Measurements from ENCODE around the gene MYL3.
"Not testable (repeated sequence)": the region's sequence is repeated elsewhere in the genome, so short reads cannot be mapped to it uniquely, and the experiment has no call there.

Gene MYL3
- total RNA-seq: 0 to 0.07 (median 0) reads per million in 18 experiments

- no peak for DNase-seq
Measured at GRCh38 chr3:46863261-46863782, at the start of gene MYL3. Gene MYL3 (minus strand): TSS chr3:46863444. CDS start chr3:46863390, 54 bp downstream.

DNA sequence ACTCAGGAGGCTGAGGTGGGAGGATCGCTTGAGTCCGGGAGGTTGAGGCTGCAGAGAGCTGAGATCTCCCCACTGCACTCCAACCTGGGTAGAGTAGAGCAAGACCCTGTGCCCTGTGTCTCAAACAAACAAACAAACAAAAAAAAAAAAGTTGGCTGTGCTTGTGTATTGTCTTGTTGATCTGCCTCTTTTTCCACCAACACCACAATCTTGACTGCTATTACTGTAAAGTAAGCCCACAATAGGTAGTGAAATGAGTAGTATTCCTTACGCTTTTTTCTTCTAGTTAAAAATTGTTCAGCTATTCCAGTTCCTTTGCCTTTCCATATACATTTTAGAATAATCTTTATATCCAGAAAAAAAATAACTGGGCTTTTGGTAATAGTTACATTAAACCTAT is 49.7 kb upstream of the MYL3 start:
- no peak for DNase-seq

- not testable (repeated sequence) for DNase-seq
Measured at GRCh38 chr3:46910914-46911313, 47.7 kb upstream of the MYL3 start.

DNA sequence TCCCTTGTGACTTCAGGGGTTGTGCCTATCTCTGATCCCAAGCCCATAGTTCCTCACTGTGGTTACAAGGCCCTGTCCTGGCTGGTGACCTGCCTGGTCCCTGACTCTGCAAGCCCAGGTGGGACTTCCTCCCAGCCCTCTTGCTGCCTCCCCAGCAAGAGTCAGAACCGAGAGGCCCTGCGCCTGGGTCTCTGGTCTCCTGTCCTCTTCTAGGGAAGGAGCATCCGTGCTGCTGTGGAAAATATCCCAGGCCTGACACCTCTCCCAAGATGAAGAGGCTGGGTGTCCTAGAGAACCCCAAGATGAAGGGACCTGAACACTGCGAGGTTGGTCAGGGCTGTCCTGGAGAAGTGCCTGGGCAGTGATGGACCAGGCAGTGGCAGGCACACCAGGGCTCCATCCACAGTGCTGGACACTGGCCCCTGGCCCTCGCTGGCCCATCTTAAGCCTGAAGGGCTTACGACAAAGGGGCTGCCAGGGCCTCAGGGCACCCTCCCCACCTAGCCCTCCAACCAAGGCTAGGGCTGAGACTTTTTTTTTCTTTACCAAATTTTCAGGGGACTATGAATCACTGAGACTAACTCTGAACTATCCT is 47.0 kb upstream of the MYL3 start:
- no peak for DNase-seq

- DNase-seq: peak; percentile 84 to 85
Measured at GRCh38 chr3:46909535-46910161, 46.4 kb upstream of the MYL3 start.

GRCh38 chr3:46908986-46909534 is 45.8 kb upstream of the MYL3 start:
- DNase-seq: no peak

DNA sequence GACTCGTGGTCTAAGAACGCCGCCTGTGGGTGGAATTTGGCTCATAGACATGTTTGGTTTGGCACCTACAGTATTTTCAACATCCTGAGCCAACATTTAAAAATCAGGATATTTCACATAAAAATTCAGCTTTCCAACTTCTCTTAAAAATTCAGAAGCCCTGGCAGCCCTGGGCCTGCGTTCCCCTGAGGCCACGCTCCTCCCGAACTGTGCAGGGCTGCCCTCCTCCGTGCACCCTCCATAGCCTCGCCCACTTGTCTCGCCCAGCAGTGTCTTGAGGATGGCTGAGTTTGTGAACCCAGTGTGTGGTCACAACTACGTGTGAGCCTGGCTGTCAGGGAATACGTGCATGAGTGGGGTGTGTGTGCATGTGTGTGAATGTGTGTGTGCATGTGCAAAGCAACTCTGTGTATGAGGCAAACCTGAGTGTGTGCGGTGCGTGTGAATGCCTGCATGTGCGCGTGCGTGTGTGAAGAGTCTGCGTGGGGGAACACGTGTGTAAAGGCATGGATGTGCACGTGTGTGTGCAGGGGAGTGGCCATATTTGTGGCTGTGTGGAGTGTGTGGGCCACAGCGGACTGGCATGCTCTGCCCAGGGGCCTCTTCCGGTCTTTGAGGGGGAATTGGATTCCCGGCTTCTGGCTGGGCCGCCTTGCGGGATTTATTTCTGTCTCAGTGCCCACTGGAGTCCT is 45.2 kb upstream of the MYL3 start:
- DNase-seq: no peak

DNA sequence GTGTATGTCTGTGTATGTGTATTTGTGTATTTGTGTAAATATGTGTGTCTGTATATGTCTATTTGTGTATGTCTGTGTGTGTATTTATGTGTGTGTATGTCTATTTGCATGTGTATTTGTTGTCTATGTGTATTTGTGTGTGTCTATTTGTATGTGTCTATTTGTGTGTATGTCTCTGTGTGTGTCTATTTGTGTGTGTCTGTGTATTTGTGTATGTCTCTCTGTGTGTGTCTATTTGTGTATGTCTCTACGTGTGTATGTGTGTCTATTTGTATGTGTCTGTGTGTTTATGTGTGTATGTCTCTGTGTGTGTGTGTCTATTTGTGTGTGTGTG is 44.7 kb upstream of the MYL3 start:
- DNase-seq: no peak

DNA sequence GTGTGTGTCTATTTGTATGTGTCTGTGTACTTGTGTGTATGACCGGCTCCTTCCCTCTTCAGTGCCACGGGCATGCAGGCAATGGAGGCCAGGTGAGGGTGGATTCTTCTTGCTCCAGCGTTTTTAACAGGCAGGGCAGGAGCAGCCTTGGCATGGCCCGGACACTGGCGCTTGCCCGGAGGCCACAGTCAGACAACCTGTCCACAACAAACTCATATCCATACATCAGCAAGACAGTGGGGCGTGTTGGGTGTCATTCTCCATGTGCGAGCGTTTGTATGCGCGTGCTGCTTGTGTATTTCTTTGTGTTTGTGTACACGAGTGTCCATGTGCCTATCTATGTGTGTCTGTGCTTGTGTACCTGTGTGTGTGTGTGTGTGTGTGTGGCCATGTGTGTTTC is 44.0 kb upstream of the MYL3 start:
- DNase-seq: no peak

GRCh38 chr3:46906471-46907058 is 43.3 kb upstream of the MYL3 start:
- DNase-seq: no peak

- no peak for DNase-seq
Measured at GRCh38 chr3:46905661-46906451, 42.6 kb upstream of the MYL3 start.

GRCh38 chr3:46905213-46905560 is 41.9 kb upstream of the MYL3 start:
- no peak for DNase-seq

DNA sequence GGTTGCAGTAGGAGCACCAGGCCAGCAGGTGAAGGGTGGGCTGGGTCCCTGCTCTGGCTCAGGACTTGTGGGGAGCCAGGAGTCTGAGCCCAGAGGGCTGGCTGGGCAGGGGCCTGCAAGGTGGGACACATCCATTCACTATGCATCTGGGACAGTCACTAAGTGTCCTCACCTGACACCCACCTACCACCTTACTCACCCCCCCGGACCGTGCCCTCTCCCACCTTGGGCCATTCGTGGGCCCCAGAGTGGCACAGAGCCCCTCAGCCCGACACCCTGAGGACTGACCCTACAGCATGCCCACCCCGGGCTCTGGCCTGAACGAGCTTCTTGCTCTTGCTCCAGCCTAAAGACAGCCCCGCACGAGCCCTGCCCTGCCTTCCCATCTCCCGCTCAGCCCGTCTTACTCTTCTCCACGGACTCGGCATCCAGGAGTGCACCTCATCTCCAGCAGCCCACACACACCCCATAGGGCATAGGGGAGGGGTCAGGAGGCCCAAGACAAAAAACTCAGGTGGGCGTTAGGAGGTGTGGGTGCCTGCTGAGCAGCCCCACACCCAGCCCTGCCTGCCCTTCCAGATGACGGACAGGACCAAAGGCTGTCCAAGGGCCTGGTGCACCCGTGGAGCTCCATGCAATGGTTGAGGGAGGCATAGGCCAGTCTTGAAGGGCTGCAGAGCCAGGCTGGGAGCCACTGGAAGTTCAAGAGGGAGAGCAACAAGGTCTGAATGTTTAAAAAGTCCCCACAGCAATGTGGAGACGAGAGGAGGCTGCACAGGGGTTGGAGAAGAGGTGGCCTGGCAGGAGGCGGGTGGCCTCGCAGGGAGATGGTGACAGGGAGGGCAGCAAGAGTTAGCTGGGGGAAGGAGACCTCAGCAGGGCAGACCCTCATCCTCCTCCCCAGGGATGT is 41.3 kb upstream of the MYL3 start:
- no peak for DNase-seq

- DNase-seq: no peak
Measured at GRCh38 chr3:46903341-46904302, 40.4 kb upstream of the MYL3 start.

GRCh38 chr3:46902188-46902631 is 39.0 kb upstream of the MYL3 start:
- no peak for DNase-seq

DNA sequence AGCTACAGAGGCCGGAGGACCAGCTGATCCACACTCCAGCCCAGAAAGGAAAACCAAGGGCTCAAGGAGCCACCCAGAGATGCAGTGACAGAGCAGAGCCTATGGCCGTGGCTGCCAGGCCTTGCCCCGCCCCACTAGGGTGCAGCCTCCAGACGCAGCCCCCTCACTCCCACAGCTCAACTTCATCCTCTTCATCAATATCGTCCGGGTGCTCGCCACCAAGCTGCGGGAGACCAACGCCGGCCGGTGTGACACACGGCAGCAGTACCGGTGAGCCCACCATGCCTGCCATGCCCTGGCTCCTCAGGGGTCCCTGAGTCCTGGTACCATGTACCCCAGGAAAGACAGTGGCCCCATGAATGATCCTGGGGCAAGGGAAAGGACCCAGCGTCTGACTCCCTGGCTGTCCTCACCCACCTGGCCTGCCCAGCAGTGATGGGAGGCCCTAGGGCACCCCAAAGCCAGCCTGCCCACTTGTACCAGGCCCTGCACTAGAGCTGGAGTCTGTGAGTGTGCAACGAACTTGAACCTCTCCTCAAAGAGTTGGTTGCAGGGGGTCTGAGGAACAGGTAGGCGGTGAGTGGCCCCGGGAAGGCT is 38.4 kb upstream of the MYL3 start:
- no peak for DNase-seq

DNA sequence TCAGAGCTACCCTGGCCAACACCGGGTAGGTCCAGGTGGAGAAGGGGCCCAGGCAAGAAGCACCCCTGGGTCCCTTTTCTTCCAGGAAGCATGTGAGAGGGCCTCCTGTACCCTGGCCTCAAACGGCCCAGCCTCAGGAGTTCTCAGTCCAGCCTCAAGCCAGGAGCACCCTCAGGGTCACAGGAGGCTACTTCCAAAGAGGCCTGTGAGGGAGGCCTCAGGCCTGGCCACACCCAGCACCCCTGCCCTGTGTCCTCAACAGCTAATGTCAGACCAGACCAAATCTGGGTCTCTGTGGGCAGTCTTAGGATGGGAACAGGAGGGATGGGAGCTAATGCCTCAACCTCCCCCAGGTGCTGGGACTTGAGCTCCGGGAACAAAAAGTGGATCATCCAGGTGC is 37.8 kb upstream of the MYL3 start:
- no peak for DNase-seq

- DNase-seq: no peak
Measured at GRCh38 chr3:46900356-46900755, 37.1 kb upstream of the MYL3 start.

- no peak for DNase-seq
Measured at GRCh38 chr3:46900007-46900292, 36.7 kb upstream of the MYL3 start.

Measured in inflammatory macrophage (primary cell).